Measurements from ENCODE around the gene DRAXIN. TPM values are rescaled to one million over a fixed set of nuclear protein-coding genes. Genes with fewer than 3 reads are reported as not detected.

DRAXIN gene
- total RNA-seq, 2 experiments from 2014 or later, result 0.08 to 0.16 TPM

- Mint-ChIP-seq H3K27ac (no peak overlapping the region), H3K9me3 (no peaks in the 10 kb centered on the region), H3K4me1 (no peaks in the 10 kb centered on the region), H3K36me3 (no peaks in the 10 kb centered on the region), H3K27me3 (peaks cover 25% of the 10 kb centered on the region), H3K4me3 (no peak overlapping the region)
- no peak for DNase-seq
These were observed 72.6 kb downstream of the DRAXIN start for GRCh38 chr1:11764115-11764514.

- DNase-seq, result no peak
These were observed 73.0 kb downstream of the DRAXIN start for GRCh38 chr1:11764519-11764918.

GRCh38 chr1:11765661-11766428 lies 74.3 kb downstream of the DRAXIN start:
- peaks cover 19% of the 10 kb centered on the region for H3K27me3 Mint-ChIP-seq
- no peak overlapping the region for H3K27ac Mint-ChIP-seq
- DNase-seq, result no peak
- H3K4me3 Mint-ChIP-seq, result no peak overlapping the region
- no peaks in the 10 kb centered on the region for H3K36me3 Mint-ChIP-seq
- no peaks in the 10 kb centered on the region for H3K4me1 Mint-ChIP-seq
- no peaks in the 10 kb centered on the region for H3K9me3 Mint-ChIP-seq

More at GRCh38 chr1:11764519-11764918, 73.0 kb downstream of the DRAXIN start:
- Mint-ChIP-seq H3K27ac (no peak overlapping the region), H3K27me3 (peaks cover 25% of the 10 kb centered on the region), H3K36me3 (no peaks in the 10 kb centered on the region), H3K4me3 (no peak overlapping the region), H3K9me3 (no peaks in the 10 kb centered on the region), H3K4me1 (no peaks in the 10 kb centered on the region)

- no peaks in the 10 kb centered on the region for H3K9me3 Mint-ChIP-seq
- no peaks in the 10 kb centered on the region for H3K4me1 Mint-ChIP-seq
- peaks cover 14% of the 10 kb centered on the region for H3K27me3 Mint-ChIP-seq
- H3K36me3 Mint-ChIP-seq, result no peaks in the 10 kb centered on the region
- no peak for DNase-seq
- no peak overlapping the region for H3K4me3 Mint-ChIP-seq
- H3K27ac Mint-ChIP-seq, result no peak overlapping the region
These were observed 74.9 kb downstream of the DRAXIN start for GRCh38 chr1:11766429-11766776.

- Mint-ChIP-seq H3K36me3 (no peaks in the 10 kb centered on the region), H3K27me3 (peaks cover 3% of the 10 kb centered on the region), H3K9me3 (no peaks in the 10 kb centered on the region), H3K4me1 (no peaks in the 10 kb centered on the region), H3K4me3 (no peak overlapping the region), H3K27ac (no peak overlapping the region)
- no peak for DNase-seq
These were observed 76.6 kb downstream of the DRAXIN start for GRCh38 chr1:11767922-11768704.

- H3K4me3 Mint-ChIP-seq, result no peak overlapping the region
- H3K36me3 Mint-ChIP-seq, result no peaks in the 10 kb centered on the region
- no peak overlapping the region for H3K27ac Mint-ChIP-seq
- no peaks in the 10 kb centered on the region for H3K9me3 Mint-ChIP-seq
- H3K4me1 Mint-ChIP-seq, result no peaks in the 10 kb centered on the region
- no peak for DNase-seq
- no peaks in the 10 kb centered on the region for H3K27me3 Mint-ChIP-seq
These were observed 77.3 kb downstream of the DRAXIN start for GRCh38 chr1:11768821-11769220.

- H3K27ac Mint-ChIP-seq, result no peak overlapping the region
- no peak for DNase-seq
- no peaks in the 10 kb centered on the region for H3K4me1 Mint-ChIP-seq
- no peak overlapping the region for H3K4me3 Mint-ChIP-seq
- no peaks in the 10 kb centered on the region for H3K36me3 Mint-ChIP-seq
- no peaks in the 10 kb centered on the region for H3K9me3 Mint-ChIP-seq
- H3K27me3 Mint-ChIP-seq, result no peaks in the 10 kb centered on the region
These were observed 77.8 kb downstream of the DRAXIN start for GRCh38 chr1:11769274-11769673.

- Mint-ChIP-seq H3K27ac (no peak overlapping the region), H3K27me3 (no peaks in the 10 kb centered on the region), H3K36me3 (no peaks in the 10 kb centered on the region), H3K4me1 (no peaks in the 10 kb centered on the region), H3K9me3 (no peaks in the 10 kb centered on the region), H3K4me3 (no peak overlapping the region)
- DNase-seq, result no peak
These were observed 78.5 kb downstream of the DRAXIN start for GRCh38 chr1:11770011-11770410.

GRCh38 chr1:11771481-11772043 lies 80.1 kb downstream of the DRAXIN start:
- H3K27ac Mint-ChIP-seq, result no peak overlapping the region
- H3K36me3 Mint-ChIP-seq, result no peaks in the 10 kb centered on the region
- H3K27me3 Mint-ChIP-seq, result no peaks in the 10 kb centered on the region
- no peaks in the 10 kb centered on the region for H3K4me1 Mint-ChIP-seq
- no peak overlapping the region for H3K4me3 Mint-ChIP-seq
- no peak for DNase-seq
- H3K9me3 Mint-ChIP-seq, result no peaks in the 10 kb centered on the region

GRCh38 chr1:11772458-11772857 lies 80.9 kb downstream of the DRAXIN start:
- no peak overlapping the region for H3K4me3 Mint-ChIP-seq
- no peak for DNase-seq
- no peak overlapping the region for H3K27ac Mint-ChIP-seq
- H3K27me3 Mint-ChIP-seq, result no peaks in the 10 kb centered on the region
- no peaks in the 10 kb centered on the region for H3K4me1 Mint-ChIP-seq
- no peaks in the 10 kb centered on the region for H3K36me3 Mint-ChIP-seq
- H3K9me3 Mint-ChIP-seq, result no peaks in the 10 kb centered on the region

GRCh38 chr1:11774753-11775152 lies 83.2 kb downstream of the DRAXIN start:
- Mint-ChIP-seq H3K4me3 (no peak overlapping the region), H3K4me1 (no peaks in the 10 kb centered on the region), H3K27ac (no peak overlapping the region), H3K27me3 (no peaks in the 10 kb centered on the region), H3K36me3 (no peaks in the 10 kb centered on the region), H3K9me3 (no peaks in the 10 kb centered on the region)
- no peak for DNase-seq

Other genes starting within 250 kb of the DRAXIN start
- under 1 TPM; 0.20 to 0.58 TPM for gene DISP3, start 212.6 kb upstream of the DRAXIN start, total RNA-seq
- 1 to 10 TPM; 1.5 to 1.7 TPM for gene FBXO2, start 37.3 kb upstream of the DRAXIN start, total RNA-seq
- gene FBXO44, start 36.8 kb upstream of the DRAXIN start, total RNA-seq, result 10 to 100 TPM; 14.4 to 15.9 TPM
- 10 to 100 TPM; 15.5 to 16.8 TPM for gene FBXO6, start 27.5 kb upstream of the DRAXIN start, total RNA-seq
- gene MAD2L2, start 10.6 kb upstream of the DRAXIN start, total RNA-seq, result 10 to 100 TPM; 71.9 to 72.1 TPM
- gene AGTRAP, start 44.4 kb downstream of the DRAXIN start, total RNA-seq, result 10 to 100 TPM; 10.2 to 11.0 TPM
- gene C1orf167, start 70.5 kb downstream of the DRAXIN start, total RNA-seq, result not detected
- gene MTHFR, start 114.3 kb downstream of the DRAXIN start, total RNA-seq, result 10 to 100 TPM; 11.0 to 12.2 TPM
- 10 to 100 TPM in 1 of 2 experiments, 1 to 10 TPM in 1; 9.6 to 13.3 TPM for gene CLCN6, start 114.5 kb downstream of the DRAXIN start, total RNA-seq
- not detected for gene NPPA, start 156.1 kb downstream of the DRAXIN start, total RNA-seq
- gene NPPB, start 167.2 kb downstream of the DRAXIN start, total RNA-seq, result not detected
- gene KIAA2013, start 234.7 kb downstream of the DRAXIN start, total RNA-seq, result 10 to 100 TPM; 27.5 to 30.1 TPM
- 10 to 100 TPM; 21.9 to 22.5 TPM for gene PLOD1, start 243.0 kb downstream of the DRAXIN start, total RNA-seq

Measured in activated naive CD8-positive, alpha-beta T cell treated with anti-CD3 and anti-CD28 coated beads for 36 hours (primary cell).